SKM-1 treated with dmso at 0.1 percent for 144 hours (cell line): ENCODE results near the gene PSMD11.
"Not testable (repeated sequence)": the region's sequence is repeated elsewhere in the genome, so short reads cannot be mapped to it uniquely, and the experiment has no call there.

Experiments
- DNase-seq: peaks from one replicate; lab custom pipeline; 2025; ENCODE audit not compliant: unreplicated experiment; lab: John Stamatoyannopoulos, UW

PSMD11 gene

DNA sequence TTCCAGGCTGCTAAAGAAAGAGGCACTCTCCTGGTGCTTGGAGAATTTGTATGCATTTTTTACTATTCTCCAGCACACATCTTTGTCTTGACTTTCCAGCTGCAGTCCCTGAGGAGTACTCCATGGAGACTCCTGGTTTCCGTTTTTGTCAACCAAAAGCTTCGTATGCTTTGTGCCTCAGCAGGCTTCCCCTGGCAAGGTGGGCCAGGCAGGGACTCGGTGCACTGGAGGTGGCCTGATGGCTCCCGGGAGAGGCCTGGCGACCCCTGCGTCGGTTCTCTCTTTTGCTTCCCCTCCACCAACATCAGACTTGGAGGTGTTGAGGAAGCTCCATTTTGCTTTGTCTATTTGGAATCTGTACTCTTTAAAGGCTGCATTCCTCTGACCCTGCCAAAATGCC, 66.2 kb downstream of the PSMD11 start:
- DNase-seq, result no peak

DNA sequence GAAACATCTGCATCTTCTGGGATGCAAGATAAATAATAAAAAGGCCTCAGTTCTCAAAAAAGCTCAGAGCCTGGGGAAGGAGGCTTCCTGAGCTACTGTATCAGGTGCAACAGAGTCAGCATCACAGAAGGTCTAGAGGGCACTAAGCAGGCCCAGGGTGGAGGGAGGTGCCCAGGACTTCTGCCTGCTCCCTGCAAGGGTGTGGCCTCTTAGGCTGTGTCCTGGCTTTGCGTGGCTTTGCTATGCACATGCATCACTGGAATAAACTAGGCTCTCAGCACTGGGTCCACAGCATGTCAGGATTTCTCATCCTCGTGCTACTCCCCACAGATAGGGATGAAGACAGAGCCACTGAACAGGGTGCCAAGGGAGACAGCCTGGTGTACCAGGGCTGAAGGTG, 68.0 kb downstream of the PSMD11 start:
- no peak for DNase-seq

DNA sequence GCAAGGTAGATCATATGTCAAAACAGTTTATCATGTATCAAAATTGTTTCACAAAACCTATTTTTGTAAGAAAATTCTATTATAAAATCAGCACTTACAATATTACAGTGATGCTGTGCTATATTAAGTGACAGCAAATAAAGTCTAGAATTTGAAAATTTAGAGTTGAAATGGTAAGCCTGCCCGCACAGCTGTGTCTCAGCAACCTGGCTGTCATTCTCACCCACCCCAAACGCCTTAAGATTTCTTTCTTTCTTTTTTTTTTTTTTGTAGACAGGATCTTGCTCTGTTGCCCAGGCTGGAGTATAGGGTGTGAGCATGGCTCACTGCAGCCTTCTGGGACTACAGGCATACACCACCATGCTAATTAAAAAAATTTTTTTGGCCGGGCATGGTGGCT, 69.3 kb downstream of the PSMD11 start:
- no peak for DNase-seq

DNA sequence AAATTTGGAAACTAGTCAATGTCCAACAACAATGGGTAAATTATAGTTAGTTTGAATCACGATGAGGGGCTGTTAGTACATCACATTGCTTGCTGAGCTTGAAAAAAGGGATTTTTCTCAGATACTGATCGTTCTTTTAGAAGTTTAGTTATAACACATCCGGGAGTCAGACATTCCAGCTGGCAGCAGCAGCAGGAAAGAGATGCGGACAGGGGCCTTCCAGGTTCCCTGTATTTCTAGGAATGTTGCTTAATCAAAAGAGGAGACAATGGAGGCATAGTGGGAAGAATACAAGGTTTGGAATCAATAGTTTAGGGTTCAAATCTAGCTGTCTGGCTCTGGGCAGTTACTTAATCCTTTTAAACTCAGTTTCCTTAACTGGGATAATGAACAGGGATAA, 70.3 kb downstream of the PSMD11 start:
- DNase-seq, result no peak

DNA sequence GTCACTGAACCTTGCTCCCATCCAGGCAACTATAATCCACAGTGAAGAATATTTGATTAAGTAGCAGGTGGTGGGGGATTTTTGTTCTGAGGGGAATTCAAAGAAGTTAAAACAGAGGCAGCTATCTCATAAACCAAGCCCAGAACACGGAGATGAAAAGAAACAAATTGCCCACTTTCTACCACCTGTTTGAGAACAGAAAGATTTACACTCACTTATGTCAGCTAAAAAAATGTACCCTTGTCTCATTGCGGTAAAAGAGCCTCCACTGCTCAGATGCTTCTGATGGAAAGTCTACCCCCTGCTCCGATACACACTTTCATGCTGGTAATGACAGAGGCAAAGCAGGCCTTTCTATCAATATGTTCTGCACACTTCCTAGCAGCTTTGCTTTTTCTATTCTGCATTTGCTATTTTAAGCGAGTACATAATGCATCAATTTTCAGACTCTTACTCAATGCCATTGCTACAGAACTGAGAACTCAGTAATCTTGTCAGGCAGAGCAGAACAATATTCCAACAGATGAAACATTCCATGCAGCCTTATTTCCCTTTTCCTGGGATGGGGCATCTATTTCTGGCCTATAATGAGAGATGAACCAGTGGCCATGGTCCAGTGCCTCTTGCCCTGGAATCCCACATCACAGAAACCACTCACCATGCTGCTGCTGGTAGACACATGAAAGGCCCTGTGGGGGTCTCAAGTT, 71.5 kb downstream of the PSMD11 start:
- no peak for DNase-seq

DNA sequence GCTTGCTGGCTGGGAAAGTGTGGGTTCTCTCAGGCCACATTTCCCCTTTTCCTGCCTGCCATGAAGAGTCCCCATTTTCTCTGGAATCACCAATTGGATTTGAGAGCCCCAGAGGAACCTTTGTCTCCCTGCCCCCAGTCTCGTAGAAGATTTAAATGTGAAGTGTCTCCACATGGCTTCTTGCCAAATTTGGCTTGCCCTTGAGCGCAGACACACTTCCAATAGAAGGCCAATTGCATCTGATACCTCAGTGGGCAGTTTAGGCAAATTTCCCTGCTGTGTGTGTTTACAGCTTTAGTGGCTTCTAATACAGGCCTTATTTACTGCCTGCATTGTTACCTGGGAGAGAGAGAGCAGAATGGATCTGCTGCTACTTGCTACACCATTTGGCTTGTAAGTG, 72.1 kb downstream of the PSMD11 start:
- DNase-seq, result no peak

DNA sequence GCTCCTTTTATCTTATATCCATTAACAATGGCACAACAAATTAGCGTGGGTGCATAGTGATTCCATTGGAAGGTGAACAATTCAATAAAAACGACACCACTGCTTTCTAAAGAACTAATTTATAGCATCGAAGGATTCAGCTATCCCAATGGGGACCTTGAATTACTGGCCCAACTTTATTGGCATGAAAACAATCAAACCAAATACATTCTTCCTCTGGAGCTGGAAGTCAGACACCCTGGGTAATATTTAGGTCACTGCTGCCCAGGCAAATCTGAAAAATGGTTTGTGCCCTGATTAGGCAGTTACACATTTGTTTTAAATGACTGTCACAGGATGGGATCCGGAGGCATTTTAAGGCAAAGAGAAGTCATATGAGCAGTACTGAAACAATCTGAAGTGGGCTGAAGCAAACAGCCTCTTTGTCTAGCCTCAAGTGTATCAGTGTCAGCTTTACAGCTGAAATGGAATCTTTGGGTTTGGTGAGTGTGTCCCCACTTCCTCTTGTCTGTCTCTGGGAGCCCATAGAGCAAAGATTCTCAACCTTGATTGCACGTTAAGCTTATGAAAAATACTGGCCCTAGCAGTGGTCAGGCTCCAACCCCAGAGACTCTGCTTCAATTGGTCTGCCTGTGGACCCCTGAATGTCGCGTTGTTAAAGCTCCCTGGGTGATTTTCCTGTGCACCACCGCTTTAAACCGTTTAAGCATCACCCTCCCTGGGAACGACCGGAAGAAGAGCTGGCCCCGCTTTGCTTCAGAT, 72.8 kb downstream of the PSMD11 start:
- DNase-seq, result no peak

DNA sequence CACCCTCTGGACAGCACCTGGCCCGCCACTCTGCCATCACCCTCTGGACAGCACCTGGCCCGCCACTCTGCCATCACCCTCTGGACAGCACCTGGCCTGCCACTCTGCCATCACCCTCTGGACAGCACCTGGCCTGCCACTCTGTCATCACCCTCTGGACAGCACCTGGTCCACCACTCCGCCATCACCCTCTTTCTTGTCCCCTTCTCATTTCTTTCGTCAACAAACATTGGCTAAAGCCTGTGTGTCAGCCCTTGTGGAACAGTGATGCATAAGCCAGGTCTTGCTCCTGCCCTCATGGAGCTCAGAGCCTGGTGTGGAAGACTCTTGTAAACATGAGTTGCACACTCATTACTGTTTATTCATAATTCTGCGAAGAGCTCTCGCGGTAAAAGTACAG, 73.7 kb downstream of the PSMD11 start:
- no peak for DNase-seq

DNA sequence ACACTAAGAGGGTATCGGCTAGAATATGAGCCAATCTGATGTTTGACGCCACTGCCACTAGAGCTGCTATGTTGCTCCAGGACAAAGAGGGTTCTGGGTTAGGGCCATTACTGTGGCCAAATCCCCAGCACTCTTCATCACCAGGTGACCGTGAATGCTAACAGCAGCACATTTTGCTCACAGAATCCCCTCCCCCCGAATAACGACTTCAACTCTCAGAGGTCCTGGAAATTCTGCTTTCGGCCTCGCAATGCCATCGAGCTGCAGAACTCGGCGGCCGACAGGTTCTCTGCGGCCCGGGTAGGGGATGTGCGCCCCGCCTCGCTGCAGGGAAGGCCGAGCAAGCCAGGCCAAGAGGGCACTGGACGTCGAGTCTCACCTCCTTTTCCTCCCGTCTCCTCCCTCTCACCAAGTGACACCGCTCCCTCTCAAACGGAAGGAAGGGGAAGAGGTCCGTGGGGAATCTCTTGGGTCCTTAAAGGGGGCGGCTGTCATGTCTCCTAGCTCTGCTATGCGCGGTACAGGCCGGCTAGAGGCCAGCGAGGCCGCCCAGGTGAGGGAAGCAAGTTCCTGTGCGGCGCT, 74.4 kb downstream of the PSMD11 start:
- DNase-seq, result no peak

DNA sequence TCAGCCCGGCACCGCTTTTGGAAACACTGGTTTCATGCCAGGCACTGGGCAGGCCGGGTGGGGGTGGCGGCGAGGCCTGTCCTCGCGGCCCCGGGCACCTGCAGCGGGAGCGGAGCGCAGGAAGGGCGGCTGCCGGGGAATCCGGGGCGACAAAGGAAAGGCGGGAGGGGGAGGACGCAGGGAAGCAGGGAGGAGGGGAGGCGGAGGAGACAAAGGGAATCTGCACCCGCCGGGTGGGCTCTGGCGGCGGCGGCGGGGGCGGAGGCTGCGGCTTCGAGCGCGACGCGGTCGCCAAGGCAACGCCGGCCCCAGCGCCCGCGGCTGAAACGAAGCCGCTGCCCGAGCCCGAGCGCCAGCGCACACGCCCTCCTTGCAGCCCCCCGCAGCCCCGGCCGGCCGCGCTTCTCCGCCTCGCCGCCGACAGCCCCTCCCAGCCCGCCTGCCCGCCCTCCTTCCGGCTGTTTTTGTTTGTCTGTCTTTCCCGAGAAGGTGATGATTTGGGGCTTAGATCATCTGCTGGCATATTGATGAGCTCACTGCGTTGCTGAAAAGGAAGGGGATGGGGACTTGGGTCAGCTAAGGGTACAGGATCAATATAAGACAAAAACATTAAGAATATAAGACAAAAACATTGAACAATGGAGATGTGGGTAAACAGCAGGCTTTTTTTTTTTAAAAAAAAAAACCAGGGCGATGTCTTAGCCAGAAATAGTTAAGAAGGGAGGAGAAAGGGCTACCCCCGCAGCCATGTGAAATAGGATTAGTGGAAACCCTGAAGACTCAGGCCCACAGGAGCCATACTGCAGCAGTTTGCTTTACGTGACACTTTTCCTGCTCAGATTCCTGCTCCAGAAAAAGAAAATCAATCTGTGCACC, 75.2 kb downstream of the PSMD11 start:
- DNase-seq, result no peak

DNA sequence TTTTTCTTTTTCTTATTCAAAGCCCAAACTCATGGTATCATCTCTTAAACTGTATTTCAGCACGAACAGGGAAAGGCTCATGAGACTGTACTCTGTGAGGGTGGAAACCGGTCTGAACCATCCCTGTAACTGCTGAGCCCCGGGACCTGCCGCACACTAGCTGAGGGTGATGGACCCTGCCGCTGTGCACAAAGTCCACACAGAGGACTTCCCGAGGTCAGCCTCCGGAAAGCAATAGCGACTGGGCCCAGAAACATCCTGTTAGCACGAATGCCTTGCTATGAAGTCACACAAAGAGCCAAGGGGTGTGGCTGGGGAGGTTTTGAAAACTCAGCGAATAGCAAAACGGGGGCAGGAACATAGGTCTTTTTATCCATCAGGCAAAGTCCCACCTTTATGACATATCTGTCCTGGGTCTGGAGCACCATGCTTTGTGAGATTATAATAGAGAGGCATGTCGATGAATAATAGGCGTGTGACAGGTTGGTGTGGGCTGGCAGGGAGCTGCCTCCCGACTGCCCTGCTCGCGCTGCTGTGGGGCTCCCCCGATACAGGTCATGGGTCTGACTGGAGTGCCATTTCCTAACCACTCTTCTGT, 75.9 kb downstream of the PSMD11 start:
- DNase-seq, result no peak

DNA sequence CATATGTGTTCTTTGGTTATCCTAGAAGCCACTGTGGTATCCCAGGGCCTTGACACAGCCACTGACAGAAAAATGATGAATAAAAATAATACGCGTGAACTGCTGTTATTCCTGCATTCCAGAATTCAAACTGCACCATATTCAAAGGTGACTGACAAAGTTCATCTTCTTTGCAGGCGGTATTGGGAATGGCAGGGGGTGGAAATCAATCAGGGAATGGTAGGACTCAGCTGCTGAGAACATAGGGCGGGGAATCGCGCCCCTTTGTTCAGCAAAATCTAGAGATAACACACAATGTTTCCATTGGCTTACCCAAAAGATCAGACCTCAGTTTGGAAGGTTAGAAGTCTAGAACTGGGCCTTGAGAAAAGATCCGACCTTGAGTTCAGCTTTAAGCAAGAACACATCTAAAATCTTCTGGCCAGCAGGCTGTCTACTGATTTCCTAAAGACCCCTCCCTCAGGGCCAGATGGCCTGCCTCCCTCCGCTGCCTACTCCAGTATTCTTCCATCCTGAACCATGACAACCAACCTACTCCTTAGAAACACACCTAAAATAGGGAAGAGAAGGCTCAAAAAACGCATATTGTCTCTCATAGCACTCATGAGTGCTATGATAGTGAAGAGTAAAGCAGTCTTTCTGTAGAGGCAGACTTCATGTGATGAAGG, 76.6 kb downstream of the PSMD11 start:
- no peak for DNase-seq

DNA sequence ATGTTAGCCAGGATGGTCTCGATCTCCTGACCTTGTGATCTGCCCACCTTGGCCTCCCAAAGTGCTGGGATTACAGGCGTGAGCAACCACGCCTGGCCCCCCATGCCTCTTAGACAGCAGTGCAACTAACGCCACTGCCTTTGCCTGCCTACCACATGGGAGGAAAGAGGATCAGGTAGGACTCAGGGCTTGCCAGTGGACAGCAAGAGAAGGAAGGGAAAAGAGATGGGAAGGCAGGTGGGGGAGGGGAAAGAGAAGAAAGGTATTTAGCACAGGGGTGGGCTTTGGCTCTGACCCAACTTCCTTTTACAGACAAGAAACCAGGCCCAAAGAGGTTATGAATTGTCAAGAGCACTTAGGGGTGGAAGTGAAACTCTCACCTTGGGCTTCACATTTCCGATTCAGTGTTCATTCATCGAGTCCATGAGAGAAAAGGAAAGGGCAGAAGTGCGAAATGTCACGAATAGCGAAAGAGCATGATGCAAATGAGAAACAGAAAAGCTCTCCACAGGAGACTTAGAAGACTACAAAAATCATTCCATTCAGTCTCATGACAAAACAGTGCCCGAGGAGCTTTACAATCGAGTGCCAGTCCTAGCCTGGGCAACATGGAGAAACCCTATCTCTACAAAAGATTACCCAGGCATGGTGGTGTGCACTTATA, 78.8 kb downstream of the PSMD11 start:
- no peak for DNase-seq

DNA sequence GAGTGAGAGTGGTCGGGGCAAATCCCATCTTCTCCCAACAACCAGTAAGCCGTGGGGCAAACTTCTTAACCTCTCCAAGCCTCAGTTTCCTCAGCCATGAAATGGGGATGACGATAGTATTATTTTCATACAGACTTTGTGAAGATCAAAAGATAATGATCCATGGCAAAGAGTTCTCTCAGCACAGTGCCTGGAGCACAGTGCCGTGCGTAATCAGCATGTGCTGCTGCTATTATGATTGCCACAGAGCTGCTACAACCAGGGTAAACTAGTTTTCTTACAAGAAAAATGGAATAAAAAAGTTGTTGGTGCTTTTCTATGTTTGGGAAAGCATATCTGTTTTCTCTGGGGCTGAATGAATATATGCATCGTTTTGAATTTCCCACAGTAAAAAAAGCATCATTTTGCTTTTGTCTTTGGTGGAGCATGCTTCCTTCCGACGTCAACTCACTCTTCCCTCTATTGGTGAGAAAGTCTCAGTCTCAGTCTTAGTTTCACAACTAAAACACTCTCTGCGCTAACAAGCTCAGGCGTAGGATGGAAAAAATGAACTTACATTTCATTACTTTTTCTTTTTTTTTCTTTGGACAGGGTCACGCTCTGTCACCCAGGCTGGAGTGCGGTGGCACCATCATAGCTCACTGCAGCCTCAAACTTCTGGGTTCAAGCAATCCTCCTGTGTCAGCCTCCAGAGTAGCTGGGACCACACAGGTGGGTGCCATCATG, 79.7 kb downstream of the PSMD11 start:
- DNase-seq, result no peak

DNA sequence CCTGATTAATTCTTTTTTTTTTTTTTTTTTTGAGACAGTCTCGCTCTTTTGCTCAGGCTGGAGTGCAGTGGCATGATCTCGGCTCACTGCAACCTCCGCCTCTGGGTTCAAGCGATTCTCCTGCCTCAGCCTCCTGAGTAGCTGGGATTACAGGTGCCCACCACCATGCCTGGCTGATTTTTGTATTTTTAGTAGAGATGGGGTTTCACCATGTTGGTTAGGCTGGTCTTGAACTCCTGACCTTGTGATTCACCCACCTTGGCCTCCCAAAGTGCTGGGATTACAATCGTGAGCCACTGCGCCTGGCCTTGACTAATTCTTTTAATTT, 80.2 kb downstream of the PSMD11 start:
- DNase-seq, result not testable (repeated sequence)

DNA sequence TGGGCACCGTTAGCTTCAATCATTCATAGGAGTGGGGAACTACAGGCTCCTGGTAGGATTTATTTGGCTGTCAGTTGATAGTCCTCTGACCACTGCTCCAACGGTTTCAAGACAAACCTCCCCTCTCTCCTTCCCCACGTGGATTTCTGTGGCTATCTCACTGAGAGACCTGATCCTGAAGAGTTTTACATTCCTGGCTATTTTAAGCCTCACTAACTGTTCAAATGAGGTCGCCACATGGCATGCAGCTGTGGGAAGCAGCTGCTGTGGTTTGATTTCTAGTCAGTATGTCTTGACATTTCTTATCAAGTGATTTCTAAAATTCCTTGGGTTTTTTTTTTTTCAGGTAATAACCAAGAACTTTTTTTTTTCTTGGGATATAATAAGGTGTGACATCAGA, 80.8 kb downstream of the PSMD11 start:
- DNase-seq, result no peak

DNA sequence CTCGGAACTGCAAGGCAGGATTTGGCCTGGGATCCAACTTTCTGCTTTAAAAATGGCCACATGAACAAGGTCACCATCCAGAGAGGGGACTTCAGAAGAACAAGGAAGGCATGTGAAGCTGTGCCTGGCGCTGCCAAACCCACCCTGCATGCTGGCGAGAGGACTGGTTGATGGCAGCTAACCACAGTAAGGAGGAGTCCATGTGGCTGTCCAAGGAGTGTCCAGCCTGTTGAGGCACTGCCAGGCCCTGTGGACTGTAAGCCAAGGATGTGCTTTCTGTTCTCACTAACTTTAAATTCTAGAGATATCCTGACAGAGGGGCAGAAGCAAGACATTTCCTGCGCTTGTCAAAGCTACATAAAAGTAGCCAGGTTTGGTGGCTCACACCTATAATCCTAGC, 82.8 kb downstream of the PSMD11 start:
- DNase-seq, result no peak

DNA sequence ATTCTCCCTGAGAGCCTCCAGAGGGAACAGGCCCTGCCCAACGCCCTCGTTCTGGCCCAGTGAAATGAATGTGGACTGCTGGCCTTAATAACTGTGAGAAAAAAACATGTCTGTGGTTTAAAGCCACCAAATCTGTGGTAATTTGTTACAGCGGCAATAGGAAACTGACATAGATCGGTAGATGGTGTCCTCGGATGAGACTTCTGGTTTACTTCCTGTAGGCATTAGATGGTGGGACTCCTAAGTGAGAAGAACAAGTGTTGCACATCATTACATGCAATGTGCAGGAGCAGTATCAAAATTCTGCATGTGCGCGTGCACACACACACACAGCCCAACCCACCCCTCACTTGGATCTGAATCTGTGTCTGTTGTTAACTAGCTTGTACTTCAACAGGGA, 84.5 kb downstream of the PSMD11 start:
- DNase-seq, result no peak

DNA sequence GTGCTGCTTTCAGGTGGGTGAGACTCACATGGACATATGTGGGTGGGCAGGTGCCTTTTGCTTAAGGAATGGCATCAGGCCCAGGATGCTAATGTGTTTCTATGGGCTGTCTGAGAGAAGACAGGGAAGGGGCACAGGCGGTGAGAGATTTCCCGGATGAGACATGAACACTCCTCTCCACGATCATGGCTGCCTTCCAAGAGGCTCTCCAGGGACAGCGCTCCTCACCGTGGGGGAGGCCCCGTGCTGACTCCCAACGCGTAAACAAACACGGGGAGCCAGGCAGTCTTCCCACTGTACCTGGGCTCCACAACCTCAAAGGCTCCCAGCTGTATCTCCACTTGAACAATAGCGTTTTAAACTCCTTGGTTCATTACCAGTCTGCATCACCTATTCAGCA, 85.3 kb downstream of the PSMD11 start:
- no peak for DNase-seq
